B cell (primary cell): ENCODE results near the gene ABCA7.

Experiments
- EZH2 ChIP-seq: IDR thresholded peaks from 2 replicates; pipeline ENCODE4 v1.6.1; 2012; ENCODE audit warnings: borderline replicate concordance, low read depth, mild to moderate bottlenecking, moderate library complexity, low read length; ENCODE audit not compliant: insufficient read depth, poor library complexity, severe bottlenecking
- TF ChIP-seq, protein P1 (sequence below): fragments of 200-600 bp; IDR thresholded peaks from one replicate; pipeline ENCODE4 v1.8.0; 2022; ENCODE audit warnings: antibody characterized with exemption, mild to moderate bottlenecking

DNA sequence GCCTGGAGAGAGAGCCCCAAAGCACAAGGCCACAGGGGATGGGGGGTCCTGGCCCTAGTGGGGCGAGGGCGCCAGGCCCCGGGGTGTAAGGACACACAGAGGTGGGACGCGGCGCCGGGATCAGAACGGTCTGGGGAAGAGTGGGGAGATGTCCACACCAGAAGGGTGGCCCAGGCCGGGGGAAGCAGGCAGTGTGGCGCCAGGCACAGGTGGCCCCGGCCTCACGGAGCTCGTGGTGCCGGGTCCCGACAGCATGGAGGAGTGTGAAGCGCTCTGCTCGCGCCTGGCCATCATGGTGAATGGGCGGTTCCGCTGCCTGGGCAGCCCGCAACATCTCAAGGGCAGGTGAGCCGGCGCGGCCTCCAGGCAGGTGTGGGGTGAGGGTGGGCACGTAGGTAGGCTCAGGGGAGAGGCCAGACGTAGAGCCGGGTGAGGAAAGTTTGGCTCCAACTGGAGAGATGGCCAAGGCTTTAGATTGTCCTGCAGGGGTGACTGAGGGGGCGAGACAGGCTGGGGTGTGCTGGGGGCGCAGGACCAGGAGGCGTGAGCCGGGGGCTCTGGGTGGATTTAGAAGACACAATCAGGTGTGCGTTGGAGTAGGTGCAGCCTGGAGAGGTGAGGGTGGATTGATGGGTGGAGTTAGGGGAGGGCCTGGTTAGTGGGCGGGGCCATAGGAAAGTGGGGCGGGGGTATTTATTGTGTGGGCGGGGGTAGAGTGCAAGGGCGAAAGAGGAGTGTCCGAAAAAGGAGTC, 24.2 kb downstream of the ABCA7 start:
- TF ChIP-seq, protein P1, sequence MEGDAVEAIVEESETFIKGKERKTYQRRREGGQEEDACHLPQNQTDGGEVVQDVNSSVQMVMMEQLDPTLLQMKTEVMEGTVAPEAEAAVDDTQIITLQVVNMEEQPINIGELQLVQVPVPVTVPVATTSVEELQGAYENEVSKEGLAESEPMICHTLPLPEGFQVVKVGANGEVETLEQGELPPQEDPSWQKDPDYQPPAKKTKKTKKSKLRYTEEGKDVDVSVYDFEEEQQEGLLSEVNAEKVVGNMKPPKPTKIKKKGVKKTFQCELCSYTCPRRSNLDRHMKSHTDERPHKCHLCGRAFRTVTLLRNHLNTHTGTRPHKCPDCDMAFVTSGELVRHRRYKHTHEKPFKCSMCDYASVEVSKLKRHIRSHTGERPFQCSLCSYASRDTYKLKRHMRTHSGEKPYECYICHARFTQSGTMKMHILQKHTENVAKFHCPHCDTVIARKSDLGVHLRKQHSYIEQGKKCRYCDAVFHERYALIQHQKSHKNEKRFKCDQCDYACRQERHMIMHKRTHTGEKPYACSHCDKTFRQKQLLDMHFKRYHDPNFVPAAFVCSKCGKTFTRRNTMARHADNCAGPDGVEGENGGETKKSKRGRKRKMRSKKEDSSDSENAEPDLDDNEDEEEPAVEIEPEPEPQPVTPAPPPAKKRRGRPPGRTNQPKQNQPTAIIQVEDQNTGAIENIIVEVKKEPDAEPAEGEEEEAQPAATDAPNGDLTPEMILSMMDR: no peak
- TF ChIP-seq EZH2: no peak
